B cell (primary cell): ENCODE measurements around the gene ZNF365.

Source experiments
- EZH2 ChIP-seq: IDR thresholded peaks from 2 replicates; pipeline ENCODE4 v1.6.1; 2012; ENCODE audit warnings: borderline replicate concordance, low read depth, mild to moderate bottlenecking, moderate library complexity, low read length; ENCODE audit not compliant: insufficient read depth, poor library complexity, severe bottlenecking
- TF ChIP-seq, protein P1 (sequence below): fragments of 200-600 bp; IDR thresholded peaks from one replicate; pipeline ENCODE4 v1.8.0; 2022; ENCODE audit warnings: antibody characterized with exemption, mild to moderate bottlenecking

GRCh38 chr10:62426600-62426999, 52.4 kb downstream of the ZNF365 start:
- TF ChIP-seq, protein P1, sequence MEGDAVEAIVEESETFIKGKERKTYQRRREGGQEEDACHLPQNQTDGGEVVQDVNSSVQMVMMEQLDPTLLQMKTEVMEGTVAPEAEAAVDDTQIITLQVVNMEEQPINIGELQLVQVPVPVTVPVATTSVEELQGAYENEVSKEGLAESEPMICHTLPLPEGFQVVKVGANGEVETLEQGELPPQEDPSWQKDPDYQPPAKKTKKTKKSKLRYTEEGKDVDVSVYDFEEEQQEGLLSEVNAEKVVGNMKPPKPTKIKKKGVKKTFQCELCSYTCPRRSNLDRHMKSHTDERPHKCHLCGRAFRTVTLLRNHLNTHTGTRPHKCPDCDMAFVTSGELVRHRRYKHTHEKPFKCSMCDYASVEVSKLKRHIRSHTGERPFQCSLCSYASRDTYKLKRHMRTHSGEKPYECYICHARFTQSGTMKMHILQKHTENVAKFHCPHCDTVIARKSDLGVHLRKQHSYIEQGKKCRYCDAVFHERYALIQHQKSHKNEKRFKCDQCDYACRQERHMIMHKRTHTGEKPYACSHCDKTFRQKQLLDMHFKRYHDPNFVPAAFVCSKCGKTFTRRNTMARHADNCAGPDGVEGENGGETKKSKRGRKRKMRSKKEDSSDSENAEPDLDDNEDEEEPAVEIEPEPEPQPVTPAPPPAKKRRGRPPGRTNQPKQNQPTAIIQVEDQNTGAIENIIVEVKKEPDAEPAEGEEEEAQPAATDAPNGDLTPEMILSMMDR: no peak
- TF ChIP-seq EZH2: no peak
